ENCODE data around the gene ROS1.

Gene ROS1

DNA sequence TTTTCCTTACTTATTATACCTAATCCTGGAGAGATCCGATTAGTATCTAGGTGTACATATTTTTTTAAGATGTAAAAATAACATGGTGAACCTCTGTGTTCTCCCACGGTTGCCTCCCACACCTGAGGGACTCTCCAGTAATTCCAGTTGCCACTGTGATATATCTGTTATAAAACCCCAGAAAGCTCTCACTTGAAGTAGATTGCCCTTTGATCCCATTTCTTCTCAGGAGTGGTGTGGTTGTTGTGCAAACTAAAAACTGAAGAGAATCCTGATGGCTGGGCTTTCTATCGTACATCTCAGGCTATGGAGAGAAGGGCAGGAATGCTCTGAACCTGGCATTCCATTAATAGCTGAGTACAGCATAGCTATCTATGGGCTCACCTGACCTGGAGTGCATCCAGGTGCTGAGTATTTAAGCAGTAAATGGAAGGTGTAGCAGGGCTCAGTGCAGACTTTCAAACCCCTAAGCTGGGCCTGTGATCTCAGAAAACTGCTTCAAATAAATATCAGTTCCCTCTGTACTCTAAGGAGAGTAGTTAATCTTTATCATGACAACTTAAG lies 119.4 kb downstream of the ROS1 start:
- no peak for DNase-seq

DNA sequence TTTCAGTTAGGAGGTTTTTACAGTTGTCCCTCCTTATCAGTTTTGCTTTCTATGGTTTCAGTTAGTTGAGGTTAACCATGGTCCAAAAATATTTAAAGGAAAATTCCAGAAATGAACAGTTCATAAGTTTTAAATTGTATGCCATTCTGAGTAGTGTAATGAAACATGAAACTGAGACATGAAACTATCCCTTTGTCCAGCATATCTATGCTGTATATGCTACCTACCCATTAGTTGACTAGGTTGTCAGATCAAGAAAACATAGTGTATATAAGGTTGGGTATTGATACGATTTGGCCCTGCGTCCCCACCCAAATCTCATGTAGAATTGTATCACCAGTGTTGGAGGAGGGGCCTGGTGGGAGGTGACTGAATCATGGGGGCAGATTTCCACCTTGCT lies 121.3 kb downstream of the ROS1 start:
- DNase-seq = no peak

DNA sequence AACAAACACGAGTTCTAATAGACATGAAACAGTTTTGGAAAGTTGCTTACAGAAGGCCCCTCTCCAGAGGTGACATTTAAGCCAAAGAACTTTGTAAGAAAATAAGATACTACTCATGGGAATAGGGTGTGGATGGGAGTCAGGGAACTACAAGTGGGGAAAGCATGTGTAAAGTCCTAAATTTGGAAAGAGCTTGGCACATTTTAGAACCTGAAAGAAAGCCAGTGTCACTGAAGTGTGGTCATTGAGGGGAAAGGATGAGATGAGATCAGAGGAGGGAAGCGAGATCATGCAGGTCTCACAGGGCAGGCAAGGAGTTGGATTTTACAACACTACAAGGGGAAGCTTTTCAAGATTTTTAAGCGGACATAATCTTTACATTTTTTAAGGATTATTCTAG lies 122.4 kb downstream of the ROS1 start:
- no peak for DNase-seq

DNA sequence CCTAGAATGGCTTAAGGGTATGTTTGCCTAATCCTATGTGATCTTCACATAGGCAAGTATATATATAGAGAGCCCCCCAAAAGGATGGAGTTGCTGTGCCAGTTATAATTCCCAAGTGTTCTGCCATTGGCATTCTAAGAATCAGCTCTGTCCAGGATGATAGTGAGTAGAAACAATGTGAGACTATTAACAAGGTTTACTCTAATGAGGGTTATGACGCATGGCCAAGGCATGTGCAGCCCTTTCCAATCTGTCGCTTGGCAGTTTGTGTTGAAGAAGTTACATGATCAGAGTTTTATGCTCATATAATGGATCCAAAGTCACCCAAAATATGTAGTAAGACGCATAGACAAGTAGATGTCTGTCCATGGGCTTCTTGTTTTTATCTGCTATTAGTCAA lies 126.8 kb downstream of the ROS1 start:
- DNase-seq = no peak

DNA sequence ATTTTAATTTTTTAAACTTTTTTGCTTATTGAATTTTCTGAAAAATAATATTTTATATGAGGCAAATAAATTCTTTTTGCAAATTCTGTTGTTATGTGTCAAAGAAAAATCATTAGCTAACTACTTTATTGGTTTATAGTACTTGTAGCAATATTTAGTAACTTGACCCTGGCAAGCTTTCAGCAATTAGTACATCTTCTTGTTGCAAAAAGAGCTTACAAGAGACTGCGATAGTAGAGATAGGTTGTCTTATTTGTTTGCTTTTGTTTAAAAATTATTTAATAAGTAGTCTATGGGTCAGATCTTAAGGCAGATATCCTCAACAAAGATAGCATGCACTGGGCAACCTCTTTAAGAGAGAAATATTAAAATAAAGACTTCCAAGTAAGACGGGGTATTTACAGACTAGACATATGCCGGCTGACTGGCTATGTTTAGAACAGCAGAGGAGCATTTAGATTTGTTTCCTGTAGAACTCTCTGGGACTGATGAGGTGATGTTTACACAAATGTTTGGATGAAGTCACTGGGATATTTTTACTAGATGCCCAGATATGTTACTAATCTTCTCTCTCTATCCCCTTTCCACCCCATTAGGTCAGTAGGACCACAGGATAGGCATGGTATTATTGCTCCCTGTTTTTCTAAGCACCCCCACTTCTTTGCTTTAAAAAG lies 135.4 kb downstream of the ROS1 start:
- DNase-seq = no peak

DNA sequence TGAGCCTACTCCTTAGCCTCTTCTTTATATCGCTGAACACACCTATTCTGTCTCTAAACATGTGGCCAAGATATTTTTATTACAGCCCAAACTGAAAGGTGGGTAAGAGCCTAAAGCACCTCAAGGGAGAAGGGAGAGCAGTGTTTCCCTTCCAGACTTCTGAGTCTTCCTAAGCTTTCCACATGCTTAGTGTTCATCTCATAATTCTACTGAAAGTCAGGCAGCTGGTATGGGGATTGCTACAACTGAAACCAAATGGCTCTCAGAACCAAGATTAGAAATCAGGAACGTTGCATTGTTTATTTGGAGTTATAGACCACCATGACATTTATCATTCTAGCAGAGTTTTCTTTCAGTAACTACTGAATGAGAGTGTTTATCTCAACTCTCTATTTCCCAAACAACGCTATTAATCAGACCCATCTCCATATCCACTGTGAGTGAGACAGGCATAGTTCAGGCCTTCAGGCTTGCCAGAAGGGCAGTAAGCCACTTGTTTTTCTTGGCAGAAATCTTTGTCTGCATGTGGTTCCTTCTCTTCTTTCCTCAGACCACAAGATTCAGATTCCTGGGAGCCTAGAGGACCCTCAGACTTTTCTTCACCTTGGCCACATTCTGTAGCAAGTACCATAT lies 137.5 kb downstream of the ROS1 start:
- DNase-seq = no peak

DNA sequence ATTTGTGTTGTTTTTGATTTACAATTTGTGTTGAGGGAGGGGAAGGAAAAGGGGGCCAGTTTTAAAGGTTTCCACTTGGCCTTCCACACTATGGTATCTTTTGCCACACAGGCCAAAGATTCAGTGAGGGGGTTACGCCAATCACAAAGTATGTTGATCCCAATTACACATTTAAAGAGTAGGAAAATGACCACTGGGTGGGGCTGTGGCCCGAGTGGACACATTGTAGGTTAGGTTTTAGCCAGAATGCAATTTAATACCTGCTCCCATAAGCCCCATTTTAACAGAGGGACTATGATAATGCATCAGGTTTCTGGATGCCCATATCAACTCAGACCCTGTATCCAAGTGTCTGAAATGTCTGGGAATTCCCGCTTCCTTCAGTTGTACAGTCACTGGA lies 144.8 kb downstream of the ROS1 start:
- no peak for DNase-seq

DNA sequence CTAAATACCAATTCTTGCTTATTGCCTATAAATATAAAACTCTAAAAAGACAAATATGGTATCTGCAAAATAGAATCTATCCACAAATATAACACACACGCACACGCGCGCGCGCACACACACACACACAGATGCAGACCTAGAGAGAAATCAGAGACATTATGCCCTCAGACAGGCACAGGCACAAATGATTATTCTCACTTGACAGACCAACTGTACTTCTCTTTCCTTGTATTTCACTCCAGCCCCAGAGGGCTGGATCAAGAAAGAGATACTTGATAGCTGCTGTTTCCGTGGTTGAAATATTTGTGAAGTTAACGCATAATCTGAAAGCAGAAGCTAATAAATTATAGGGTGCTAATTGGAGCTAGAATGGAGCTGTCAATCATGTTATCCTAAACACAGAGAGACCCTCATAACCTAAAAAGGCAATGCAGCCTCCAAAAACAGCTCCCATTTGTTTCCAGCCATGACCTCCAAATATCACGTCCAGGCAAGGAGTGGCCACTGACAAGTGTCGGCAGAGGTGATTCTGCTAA lies 148.9 kb downstream of the ROS1 start:
- DNase-seq = no peak

DNA sequence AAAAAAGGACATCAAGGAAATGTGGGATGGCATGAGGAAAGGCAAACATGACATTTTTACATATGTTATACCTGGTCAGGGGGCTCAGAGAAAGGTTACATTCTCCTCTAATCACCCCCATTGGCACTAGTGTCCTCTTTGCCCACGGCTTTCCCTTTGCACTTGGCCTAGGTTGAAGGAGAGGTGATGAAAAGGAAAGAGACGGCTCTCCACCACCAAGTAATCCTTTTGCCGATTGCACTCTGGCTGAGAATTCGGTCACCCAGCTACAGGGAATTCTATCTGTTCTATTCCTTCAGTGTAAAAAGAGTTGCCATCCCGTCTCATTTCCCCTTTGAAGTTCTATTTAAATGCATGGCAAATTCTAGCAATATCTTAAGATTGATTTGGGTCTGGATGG lies 150.0 kb downstream of the ROS1 start:
- DNase-seq = no peak

DNA sequence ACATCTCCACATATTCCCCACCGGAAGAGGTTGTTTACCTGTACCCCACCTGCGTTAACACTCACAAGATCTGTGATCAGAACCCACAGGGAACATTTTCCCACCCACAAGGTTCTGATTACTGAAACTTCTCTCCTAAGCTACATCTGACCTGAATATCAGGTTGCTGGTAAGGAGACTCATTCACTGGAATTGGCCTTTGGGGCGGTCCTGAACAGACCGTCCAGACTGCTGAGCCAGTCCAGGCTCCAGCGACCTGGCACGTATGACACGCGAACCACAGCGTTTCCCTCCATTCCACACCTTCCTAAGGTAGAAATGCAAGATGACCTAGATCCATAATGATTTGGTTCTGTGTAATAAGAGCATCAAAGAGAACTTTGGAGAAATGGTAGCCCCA lies 150.5 kb downstream of the ROS1 start:
- no peak for DNase-seq

DNA sequence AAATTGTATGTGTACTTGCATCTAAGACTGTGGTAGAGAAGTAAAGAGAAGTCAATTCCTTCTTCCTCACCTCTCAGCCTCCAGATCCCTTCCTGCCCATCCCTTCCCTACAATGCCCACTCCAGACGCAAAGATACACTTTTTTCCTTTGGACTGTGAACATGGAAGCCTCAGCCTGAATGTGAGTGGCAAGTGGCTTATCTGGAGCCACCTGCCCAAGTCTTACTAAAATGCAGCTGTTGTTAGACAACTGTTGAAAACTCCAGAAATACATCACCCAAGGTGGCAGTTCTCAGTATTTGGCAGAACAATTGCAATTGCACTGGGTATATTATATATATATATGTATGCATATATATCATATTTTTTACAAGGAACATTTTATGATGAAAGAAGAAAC lies 152.9 kb downstream of the ROS1 start:
- DNase-seq = no peak

DNA sequence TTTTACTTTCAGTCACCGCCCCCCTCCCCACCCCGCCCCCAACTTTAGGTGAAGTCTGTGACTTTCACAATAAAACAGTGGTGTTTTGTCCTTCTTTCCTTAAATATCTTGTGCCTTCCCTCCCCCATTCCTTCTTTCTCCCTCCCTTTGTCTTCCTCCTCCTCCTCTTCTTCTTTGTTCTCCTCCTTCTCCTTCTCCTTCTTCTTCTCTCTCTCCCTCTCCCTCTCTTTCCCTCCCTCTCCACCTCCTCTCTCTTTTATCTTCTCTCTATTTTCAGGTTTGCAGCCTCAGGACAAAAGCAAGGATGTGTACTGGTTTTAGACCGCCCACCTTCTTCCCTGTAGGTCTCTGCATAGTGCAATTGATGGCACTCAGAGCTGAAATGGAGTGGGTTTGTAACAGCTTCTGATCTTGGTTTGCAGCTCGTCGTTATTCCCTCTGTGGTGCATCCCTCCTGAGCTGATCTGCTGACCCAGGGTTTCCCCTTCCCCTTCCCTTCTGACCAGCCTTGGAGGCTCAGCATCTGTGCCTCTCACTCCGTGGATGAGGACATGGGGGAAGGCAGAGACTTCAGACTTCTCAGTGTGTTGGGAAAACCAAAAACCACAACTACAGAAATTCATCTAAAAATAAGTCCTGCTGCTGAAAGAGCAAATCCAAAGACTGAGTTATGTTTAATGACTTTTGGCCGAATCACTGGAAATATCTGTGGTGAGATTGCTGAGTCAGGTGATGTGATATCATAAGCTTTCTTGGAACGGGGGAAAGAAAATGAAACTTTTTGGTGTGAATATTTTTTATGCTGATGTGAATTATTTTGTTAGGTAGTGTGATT lies 153.5 kb downstream of the ROS1 start:
- DNase-seq = no peak

DNA sequence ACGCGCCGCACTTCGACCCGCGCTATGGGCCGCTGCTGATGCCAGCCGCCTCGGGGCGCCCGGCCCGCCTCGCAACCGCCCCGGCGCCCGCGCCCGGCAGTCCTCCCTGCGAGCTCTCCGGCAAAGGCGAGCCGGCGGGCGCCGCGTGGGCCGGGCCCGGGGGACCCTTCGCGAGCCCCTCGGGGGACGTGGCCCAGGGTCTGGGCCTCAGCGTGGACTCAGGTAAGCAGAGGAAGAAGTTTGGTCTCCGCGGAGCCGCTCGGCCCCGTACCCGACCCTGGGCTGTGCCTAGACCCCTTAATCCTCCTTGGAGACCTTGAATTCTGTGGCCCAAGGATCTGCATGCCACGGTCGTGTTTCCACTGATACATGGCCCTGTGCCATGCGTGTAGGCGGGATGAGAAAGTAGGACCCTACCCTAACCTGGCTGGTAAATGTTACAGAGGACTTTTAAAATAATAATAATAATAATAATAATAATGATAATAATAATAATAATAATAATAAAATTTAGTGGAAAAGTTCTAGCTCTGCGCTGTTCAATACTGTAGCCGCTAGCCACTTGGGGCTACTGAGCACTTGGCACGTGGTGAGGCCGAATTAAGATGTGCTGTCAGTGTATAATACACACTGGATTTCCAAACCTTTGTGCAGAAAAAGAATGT lies 154.8 kb downstream of the ROS1 start:
- no peak for DNase-seq

DNA sequence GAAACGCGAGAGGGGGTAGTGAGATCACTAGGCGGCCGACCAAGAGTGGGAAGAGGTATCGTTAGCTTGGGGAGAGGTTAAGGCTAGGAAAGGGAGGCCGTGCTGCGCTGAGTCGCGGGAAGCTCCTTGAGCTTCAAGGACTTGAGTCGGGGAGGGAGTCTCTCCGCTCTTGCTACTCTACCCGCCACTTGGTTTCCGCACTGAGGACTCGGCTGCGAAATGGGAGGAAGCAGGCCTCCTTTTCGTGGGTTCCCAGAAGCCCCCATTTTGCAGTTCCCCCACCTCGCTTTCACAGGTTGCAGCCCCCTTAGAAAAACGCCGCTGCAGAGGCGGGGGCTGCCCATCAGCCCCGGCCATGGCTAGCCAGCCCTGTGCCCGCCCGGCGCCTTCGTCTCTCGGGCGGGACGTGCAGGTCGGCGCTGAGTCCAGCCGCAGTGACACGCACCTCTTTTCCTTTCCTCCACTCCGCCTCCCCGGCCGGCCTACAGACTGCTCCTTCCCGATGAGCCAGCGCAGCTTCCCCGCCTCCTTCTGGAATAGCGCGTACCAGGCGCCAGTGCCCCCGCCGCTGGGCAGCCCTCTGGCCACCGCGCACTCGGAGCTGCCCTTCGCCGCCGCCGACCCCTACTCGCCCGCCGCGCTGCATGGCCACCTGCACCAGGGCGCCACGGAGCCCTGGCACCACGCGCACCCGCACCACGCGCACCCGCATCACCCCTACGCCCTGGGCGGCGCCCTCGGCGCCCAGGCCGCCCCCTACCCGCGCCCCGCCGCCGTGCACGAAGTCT lies 155.5 kb downstream of the ROS1 start:
- DNase-seq = no peak

DNA sequence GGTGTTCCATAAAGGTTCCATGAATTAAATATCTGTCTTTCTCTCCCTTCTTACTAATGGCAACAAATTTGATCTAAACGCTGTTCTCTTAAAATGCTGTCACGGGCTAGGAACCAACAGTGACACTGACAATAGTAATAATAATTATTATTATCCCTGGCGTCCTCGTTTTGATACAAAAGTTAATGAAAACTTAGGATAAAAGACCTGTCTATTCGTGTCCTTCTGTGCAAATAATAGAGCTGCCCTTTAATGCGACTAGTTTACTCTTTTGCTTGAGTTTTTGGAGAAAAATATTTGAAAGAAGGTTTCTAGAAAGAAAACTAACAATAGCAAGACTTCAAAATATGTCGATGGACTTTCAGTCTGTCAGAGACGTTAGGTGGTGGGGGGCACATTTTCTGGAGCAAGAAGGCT lies 156.1 kb downstream of the ROS1 start:
- DNase-seq = no peak

DNA sequence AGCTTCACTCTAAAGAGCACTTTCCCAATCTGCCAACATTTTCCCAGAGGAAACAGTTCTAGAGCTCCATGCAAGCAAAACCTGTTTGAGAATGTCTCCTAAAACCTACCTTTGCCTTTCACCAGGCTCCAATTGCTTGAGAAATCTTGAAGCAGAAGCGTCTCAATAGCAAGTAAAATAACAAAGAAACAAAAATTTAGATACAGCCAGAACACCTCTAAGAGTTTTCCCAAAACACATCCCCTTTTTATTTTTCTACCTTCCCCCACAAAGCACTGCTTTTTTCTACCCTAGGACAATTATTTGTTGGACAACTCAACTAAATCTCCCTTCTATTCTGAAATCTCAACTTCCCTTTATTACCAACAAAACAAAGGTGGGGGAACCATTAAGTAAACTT lies 156.8 kb downstream of the ROS1 start:
- DNase-seq = no peak

DNA sequence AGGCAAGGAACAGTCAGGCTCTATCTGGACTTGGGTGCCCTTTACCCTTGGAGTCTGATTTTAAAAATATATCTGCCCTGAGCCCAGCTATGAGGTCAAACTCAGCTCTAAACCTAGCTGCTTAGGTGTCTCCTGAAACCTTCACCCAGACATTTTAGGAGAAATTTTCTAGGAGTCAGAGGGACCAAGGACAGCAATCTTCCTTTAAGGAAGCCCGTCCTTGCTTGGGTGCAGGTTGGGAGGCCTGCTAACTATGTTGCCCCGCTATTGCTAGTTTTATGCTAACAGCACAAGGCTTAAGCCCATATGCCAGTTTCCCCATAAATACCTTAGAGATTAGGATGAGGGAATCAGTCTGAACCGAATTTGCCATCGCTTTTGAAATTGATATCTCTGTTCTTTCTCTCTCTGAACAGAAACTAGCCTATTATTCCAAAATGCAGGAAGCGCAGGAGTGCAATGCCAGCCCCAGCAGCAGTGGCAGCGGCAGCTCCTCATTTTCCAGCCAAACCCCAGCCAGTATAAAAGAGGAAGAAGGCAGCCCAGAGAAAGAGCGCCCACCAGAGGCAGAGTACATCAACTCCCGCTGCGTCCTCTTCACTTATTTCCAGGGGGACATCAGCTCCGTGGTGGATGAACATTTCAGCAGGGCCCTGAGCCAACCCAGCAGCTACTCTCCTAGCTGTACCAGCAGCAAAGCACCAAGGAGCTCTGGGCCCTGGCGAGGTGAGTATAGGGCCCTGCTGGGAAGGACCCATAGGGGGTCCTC lies 157.8 kb downstream of the ROS1 start:
- DNase-seq = no peak

DNA sequence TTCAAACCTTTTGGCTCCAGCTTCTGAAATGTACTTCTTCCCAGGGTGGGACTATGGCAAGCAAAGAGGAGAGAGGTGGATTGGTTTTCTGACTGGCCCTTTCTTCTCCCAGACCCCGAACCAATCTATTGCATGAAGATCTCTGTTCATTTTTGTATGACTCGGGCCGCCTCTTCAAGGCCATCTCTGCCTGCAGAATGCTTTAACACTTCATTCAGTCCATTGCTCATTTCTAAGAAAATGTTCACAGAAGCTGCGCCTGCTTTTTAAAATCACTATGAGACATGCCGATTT lies 158.7 kb downstream of the ROS1 start:
- DNase-seq = no peak

DNA sequence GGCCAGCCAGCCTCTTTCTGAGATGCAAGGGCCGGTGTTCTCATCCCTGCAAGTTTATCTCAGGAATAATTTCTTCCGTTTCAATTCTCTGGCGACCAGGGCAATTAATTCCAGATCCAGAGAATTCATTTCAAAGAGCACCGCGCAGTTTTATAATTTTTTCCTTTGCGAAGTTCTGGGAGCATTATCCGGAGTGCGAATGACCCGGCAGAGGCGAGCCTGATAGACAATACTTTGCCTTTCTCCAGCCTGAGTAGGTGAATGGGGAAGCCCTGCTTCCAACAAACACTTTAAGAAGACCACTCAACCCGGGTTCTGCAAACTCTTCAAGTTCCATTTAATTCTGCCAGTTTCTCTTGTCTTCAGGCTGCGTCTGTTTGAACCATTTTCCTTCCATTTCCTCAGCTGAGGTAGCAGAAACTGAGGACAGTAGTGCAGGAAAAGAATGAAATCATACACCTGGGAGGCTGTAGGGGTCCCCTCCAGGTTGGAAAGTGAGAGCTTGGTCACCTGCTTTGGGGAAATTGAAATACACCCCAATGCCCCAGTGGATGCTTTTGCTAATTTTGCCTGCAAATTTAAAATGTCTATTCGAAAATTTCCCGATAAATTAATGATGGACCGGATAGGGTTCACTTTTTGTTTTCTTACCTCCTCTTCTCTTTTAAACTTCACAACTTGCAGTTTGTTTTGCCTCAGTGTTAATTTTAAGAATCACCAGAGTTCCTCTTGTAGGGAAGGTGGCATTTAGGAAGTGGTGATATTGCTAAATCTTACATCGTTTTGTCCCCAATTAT lies 159.3 kb downstream of the ROS1 start:
- no peak for DNase-seq

DNA sequence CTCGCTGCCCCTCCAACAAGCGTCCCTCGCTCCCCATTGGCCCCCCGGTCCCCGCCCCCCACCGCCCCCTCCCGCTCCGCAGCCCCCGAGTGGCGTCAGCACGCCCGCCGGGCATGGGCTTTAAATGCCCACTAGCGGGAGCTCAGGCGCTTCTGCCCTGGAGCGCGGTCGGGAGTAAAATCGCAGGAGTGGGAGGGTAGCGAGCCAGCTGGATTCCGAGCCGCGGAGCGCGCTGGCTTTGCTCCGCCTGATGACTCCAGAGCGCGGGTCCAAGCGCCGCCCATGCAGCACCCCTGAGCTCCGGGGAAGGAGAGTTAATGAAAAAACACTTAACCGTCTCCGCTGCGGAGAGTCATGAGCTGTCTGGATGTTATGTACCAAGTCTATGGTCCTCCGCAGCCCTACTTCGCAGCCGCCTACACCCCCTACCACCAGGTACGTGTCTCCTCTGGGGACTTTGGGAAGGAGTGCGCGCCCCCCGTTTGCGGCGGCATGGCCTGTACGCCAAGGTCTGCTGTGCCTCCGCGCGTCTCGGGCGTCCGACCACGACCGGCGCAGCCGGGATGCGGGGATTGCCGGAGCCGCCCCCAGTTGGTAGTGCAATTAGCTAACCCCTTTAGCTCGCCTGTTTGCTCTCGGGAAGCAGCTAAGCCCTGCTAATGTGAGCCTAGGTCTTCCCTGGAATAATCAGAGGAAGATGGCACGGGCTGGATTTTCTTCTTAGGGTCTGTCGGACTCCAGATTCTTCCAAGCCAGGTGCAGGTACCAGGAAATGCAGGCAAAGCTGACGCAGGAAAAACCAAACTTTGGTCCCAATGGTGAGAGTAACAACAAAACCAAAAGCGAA lies 160.1 kb downstream of the ROS1 start, which contains the start of gene VGLL2:
Gene VGLL2, plus strand, starts transcription at position 149 of the 847 bp plus-strand sequence. Its CDS starts 206 bp downstream, at position 355.
- peak; percentile 20 for DNase-seq
